HG03159 (cell line): Measurements from ENCODE around the gene ERMN.
"Not testable (repeated sequence)": the region's sequence is repeated elsewhere in the genome, so short reads cannot be mapped to it uniquely, and the experiment has no call there.

Experiments used
- ATAC-seq: cut with Tn5 transposase; IDR thresholded peaks from one replicate; pipeline ENCODE4 v1.9.1; 2021; ENCODE audit warnings: mild to moderate bottlenecking, moderate library complexity; ENCODE audit not compliant: unreplicated experiment

ERMN gene

DNA sequence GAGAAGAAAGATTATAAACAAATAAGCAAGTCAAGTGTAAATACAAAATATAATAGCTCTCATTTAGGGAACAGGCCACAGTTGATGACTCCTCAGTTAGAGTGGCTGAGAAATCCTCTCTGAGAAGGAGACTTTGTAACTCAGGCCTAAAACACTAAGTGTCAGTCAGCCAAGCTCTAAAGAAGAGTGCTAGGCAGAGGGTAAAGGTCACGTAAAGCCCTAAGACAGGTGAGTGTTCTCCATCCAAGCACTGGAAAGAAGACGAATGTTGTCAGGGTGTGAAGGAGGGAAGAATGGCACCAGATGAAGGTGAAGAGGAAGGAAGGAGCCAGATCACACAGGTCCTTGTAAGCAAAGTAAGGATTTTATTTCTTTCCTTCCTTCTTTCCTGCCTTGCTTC is 24.3 kb downstream of the ERMN start:
- no peak for ATAC-seq

- ATAC-seq: no peak
These were observed 28.7 kb downstream of the ERMN start for GRCh38 chr2:157296958-157297357.

DNA sequence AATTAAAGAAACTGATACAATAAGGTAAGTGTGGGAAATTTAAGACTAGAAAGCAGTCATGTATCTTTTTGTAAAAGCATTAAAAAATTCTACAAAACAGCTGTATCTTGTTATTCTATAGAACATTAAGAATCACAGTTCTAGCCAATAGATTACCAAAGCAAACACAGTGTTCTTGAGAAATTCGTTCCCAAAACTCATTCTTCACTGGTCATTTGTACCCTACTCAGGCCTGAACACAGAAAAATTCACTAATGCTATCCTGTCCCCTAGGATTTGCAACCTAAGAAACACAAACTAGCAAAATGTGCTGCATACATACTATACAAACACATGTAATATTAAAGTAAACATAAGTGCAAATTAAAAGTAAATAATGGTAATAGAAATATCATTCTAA is 29.1 kb downstream of the ERMN start:
- no peak for ATAC-seq

GRCh38 chr2:157292853-157293252 is 32.8 kb downstream of the ERMN start:
- ATAC-seq: no peak

DNA sequence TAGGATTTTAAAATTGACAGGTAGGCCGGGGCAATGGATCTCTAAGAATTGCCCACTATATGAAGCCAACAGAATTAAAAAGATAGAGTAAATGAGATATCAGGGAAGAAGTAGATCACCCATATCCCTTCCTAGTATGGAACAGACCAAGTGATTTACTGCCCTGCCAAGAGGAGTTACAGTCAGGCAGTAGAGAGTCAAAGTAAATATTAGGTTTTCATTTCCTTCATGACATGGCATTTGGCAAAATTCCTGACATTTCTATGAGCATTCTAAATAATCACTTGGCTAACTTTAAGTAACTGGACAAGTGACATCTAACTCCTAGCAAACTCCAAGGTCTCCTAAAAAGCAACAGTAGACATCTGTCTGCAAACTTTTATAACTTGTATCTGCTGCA is 34.6 kb downstream of the ERMN start:
- ATAC-seq: no peak

- ATAC-seq: no peak
These were observed 35.1 kb downstream of the ERMN start for GRCh38 chr2:157290525-157290924.

- no peak for ATAC-seq
These were observed 38.5 kb downstream of the ERMN start for GRCh38 chr2:157287160-157287559.

DNA sequence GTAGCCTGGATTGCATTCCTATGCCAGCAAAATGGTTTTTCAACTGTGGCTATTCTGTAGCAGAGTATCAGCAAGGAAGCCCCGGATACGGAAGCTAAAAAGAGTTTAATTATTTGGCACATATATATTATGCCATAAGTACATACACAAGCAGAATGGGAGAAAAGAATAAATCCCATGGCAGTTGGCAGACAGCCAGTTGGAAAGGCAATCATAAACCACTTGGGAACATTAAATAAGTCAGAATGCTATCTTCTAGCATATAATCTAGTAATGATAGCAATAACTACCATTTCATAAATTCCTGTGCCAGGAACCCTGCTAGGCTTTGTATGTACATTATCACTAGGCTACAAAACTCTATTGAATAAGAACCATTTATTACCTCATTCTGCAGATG is 42.2 kb downstream of the ERMN start:
- no peak for ATAC-seq

DNA sequence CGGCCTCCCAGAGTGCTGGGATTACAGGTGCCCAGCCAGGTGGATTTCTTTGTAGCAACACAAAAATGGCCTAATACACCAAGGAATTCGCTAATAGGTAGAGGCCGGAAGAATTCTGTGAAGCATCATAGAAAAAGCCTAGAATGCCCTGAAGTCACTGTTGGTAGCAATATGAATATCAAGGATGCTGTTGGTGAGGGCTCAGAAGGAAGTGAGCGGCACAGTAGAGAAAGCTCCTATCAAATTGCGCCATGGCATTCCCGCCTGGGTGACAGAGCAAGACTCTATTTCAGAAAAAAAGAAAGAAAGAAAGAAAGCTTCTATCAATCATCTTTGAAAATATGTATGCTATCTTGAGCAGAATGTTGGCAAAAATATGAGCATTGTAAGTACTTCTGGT is 44.3 kb downstream of the ERMN start:
- ATAC-seq: no peak

- ATAC-seq: not testable (repeated sequence)
These were observed 46.3 kb downstream of the ERMN start for GRCh38 chr2:157279311-157279710.

- no peak for ATAC-seq
These were observed 53.9 kb downstream of the ERMN start for GRCh38 chr2:157271590-157272203.

DNA sequence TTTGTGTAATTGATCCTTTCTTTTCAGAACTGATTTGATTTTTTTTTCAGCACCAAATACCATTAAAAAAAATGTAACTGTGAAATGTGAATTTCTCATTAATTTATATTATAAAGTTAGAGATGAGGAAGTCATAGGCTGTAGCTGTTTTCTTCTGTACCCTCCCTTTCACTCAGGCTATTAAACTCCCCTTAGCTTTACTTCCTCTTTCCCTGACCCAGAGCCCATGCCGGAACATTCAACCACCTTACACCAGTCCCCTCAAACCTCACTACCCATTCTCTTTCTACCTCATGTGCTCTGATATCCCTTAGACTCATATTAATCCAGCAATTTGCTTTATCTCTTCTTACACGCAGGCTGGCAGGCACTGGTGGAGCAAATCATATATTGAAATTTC is 55.7 kb downstream of the ERMN start:
- peak; percentile 66 for ATAC-seq

- no peak for ATAC-seq
These were observed 56.6 kb downstream of the ERMN start for GRCh38 chr2:157269060-157269459.
